Activated naive CD8-positive, alpha-beta T cell treated with anti-CD3 and anti-CD28 coated beads, Interleukin-2, amount 50 U/mL, for 16 hours (primary cell): ENCODE measurements around the gene SSH3.

ENCODE experiments used
- DNase-seq: peaks from one replicate; pipeline ENCODE4 v3.0.0-alpha.2; 2020; ENCODE audit warnings: low read depth, low spot score

SSH3 gene

DNA sequence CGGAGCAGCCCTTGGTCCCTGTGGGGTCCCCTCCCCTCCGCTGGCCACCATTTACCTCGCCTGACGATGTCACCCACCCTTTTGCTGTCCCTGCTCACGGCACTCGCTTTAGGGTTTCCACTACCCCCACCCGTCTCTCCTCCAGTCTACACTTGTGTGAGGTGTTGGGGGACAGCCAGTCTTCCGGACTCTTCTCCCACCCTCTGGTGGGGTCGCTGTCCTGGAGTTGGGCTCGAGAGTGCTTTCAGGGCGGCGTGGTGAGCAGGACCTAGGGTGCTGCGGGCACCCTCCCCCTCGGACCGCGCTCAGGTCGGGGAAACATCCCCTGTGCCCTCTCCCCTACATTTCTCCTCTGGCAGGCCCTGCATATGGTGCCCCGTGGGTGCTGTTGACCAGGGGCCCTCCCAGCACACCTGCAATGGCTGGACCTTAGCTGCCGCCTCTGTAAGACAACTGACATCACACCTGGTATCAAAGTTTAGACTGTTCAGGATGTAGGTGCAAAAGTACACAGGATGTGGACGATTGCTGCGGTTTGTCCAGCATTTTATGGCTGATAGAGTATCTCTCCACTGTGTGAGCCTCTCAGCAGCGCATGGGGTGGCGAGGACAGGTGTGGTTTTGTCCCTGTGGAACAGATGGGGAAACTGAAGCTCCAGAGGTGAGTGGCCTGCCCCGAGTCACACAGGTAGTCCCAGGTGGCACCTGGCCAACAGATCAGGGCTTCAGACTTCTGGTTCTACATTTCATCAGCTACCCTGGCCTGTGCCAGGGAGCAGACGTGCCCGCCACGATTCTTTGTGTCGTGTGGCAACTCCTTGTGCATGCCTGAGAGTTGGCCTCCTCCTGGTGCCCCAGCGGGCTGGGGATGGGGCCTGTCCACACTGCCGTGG, 35.9 kb upstream of the SSH3 start:
- no peak for DNase-seq

DNA sequence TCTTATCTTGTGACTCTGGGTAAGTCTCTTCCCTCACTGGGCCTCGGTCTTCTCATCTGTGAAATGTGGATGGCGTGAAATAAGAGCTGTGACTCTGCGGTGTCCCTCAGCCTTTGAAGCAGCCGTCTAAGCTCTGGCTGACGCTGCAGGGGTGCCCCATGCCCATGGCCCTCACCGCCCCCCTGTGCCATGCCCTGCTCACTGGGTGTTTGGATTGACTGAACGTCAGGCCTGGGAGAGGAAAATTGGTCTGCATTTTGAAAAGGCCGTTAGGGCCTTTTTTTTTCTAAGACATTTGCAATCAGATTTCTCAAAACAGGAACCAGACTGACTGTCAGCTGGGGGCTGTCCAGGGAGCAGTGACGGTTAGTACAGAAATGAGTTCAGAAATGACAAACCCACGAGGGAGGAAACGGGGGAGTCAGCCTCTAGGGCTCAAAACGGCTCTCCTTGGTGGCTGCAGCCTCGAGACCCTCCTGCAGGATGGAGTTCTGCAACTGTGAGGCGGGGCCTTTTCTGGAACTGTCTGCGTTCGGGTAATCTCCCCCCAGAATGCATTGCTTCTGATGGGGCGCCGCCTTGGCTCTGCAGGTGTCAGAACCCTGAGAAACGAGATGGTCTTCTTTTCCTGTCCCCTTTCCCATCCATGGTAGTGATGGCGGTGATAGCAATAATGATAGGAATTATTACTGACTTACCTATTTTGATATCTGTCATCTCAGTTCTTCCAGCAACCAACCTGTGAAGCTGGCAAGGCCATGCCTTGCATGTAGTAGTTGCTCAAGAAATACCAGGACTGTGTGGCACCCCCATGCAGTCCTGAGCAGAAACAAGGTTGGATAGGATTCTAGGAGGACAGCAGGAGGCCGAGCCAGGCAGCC, 35.0 kb upstream of the SSH3 start:
- no peak for DNase-seq

DNA sequence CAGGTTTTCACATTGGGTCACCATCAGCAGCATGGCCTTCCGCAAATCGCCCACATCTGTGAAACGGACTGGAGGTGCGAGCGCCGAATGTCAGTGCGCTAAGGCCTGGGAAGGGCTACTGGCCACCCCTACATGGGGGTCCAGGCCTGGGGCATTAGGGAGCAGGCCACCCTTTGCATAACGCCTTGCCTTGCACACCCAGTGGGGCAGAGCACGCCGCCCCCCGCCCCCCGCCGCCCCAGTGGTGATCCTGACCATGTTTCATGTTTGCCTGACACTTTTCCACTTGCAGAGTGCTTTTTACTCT, 34.4 kb upstream of the SSH3 start:
- no peak for DNase-seq

DNA sequence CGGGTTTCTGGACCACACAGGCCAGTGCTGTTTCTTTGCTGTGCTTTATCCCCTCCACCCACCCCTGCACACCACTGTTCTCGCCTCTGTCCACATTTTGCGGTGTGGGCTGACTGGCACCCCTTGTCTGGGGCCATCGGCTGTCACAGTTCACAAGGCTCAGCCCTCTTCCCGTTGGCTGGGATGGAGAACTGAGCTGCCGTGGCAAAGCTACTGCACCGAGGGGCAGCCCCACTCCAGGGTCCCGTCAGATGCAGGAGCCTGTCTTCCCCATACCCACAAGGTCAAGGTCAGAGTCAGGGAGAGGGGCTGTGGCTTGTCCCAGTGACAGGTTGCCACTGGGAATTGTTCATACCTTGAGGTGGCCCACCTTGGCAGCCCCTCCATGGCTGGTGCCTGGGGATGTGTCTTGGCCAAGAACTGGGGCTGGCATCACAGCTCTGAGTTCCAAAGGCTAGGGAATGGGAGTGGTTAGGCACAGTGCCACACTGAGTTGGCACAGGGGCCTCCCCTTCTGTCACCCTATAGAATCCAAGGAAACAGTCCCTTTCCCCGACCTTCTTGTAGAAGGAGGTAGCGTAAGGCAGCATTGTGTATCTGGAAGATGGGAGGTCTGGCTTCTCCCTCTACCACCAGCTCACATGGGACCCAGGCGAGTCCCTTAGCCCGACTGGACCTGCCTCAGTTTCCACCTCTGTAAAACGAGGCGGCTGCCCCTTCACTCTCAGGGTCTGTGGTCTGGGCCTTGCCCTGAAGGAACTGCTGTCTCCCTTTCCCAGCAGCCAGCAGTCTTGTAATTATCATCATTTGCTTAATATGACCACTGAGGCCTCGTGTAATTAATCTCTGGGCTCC, 33.7 kb upstream of the SSH3 start:
- no peak for DNase-seq

DNA sequence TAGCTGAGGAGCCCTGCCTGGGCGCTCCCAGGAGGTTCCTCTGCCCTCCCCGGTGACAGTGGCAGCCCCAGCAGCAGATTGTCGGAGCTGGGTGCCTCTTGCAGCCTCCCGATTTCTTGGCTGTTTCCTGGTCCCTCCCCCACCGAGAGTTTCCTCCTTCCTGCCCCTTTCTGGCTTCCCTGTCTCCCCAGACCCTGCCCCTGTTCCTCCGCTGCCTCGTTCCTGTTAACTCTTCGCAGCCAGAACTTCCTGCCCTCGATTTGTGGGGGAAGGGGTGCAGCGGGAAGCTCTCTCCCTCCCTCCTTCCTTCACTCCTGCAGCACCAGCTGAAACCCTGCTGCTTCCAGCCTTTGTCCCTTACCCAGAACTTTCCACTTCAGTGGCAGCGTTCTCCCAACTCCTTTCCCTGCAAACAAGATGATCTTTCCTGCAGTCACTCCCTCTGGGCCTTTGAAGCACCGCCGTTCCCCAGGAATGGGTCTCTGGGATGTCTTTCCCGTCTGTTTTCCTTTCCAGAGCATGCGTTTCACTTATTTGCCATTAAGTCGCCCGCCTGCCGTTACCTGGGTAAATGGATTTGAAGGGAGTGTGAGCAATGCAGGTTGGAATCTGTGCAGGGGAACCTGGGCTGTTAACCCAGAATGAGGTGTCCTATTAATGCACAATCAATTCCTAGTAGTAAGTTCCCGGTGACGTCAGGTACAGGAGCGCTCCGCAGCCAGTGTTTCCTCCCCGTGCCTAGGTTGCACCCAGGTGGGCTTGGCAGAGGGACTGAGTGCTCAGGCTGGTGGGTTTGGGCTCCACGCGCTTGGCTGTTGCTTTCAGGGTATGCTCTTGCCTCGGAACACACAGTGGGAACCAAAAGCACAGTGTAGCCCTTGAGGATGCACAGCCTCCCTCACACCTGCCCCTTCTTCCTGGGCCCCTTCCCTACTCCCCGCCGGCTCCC, 32.8 kb upstream of the SSH3 start:
- DNase-seq = no peak

DNA sequence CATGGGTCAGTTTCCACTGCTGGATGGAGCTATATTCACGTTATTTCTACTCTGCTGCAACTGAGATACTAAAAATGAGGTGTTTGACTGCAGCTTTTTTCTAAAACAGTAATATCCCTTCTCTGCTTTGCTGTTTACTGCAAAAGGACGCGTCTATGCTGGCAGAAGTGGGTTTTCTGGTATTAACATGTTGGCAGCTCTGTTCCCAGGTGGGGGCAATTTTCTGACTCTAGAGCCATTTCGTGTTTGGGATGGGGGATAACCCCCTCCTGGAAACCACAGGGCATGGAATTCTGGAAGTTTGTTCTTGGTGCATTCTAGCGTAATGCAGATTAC, 32.2 kb upstream of the SSH3 start:
- DNase-seq = no peak

DNA sequence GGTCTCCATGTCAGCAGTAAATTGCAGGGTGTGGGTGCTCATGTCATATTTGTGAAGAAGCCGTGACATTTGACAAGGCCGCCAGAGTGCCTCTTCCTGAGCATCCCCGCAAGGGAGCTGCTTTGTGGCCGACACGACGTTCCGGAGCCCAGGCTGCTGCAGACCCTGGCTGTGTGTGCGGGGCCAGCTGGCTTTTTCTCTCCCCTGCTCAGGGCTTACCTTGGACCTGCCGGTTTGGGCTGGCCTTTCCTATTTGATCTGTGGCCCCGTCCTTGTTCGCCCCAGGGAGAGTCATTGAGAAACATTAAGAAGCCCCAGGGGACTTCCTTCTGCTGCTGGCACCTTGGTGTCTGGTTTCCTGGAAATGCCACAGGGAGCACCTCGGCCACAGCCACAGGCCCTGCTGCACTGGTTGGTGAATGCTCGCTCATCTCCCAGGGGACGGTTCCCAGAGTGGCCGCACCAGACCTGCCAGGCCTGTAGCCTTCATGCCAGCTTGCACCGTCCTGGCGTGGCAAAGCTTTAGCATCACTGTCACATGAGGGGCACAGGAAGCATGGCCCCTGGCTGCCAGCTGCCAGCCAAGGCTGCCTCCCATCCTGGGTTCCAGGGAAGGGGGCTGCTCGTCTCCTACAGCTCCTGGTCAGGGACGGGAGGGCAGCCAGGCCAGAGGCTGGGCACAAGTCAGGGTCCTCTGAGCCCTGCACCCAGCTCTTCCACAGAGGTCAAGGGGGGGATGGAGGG, 31.6 kb upstream of the SSH3 start:
- no peak for DNase-seq

DNA sequence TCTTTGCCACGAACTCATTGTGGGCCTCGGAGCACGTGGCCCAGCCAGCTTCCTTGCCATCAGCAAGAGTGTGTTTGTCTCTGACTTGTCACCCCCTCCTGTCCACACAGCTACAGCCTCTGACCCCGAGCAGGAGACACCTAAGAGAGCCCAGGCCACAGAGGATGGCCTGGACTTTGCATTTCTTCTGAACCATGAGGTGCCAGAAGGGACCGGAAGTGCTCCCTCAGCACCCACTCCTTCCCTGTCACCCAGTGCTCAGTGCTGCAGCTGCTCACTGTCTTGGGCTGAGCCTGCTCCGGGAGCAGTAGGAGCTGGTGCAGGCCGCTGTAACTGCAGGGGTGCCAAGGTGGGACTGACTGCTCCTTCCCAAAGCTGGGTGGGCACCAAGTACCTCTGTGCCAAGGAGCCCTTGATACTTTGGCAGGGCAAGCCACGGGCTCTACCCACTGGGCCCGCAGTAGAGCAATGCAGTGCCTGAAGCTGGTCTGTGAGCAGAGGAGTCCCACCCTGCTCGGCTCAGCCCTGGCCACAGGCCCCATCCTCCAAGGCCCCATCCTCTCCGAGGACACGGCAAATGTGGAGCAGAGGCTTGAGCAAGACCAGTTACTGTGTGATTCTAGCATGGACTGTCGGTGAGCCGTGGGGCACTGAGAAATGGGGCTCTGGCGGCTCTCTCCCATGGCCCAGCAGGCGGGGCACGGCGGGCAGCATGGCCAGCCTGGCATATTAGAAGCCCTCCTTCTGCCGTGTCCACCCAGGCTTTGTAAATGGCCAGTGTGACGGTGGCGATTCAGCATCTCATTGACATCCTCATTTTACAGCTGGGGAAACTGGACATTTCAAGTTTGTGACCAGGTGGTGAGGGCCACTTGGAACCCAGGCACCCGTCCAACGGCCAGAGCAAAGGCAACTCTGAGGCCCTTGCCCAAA, 30.7 kb upstream of the SSH3 start:
- DNase-seq = no peak

DNA sequence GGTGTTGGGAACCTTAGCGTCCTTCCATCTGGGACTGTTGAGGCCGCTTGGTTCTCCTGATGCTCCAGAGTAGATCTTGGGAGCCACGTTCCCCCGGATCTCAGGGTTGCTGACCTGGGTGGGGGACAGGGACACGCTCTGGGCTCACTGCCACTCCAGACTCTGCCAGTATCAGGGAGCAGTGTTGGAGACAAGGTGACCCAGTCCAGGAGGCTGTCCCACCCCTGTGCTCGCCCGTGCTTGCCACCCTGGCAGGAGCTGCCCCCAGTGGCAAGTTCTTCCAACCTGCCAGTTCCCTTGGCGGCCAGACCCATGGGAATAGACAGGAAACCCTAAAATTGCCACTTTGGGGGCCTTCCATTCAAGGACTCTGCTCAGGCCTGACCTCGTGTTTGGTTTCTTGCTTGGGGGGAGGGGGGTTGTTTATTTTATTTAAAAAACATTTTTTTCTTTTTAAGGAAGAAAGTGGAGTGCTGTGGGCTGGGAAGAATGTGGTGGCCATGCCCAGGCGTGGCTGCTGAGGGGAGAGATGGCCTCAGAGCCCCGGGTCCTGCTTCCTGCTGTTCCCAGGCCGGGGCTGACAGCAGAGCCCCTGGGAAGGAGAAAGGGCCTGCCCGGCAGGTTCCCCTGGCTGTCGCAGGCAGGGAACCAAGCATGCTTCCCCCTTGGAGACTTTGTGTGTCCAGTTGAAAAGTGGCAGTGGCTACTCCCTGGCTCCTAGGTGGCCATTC, 29.9 kb upstream of the SSH3 start:
- no peak for DNase-seq

DNA sequence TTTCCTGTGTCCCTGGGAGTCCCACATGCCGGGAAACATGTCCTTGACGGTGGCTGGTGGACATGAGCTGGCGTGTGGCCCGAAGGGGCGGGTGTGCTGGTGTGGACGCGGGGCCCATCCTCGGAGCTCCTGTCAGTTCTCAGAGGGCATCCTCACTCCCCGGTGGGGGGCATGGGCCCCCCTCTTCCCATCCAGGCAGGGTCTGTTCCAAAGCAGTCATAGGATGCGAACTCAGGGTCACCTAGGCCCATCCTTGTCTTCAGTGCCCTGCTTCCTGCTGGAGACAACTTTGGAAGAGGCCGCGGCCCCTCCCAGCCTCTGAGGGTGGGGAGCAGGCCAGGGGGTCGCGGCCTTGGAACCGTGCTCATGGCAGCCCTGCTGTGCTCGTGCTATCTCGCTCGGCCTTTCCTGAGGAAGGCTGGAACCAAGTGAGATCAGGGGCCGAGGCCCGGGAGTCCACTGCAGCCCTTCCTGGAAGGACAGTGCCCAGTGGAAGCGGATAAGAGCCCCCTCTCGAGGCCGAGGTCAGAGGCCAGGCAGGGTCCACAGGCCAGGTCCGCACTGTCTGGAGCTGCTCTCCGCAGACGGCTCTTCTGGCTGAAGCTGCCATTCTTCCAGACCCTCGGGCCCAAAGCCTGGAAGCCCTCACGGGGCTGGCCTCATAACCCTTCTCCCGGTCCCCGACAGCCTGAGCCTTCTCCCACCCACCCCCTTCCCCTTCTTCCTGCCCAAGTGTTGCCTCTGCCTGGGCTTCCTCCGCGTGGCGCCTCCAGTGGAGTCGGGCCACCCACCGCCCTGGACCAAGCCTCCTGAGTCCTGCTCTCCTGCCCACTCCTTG, 28.3 kb upstream of the SSH3 start:
- DNase-seq = no peak

DNA sequence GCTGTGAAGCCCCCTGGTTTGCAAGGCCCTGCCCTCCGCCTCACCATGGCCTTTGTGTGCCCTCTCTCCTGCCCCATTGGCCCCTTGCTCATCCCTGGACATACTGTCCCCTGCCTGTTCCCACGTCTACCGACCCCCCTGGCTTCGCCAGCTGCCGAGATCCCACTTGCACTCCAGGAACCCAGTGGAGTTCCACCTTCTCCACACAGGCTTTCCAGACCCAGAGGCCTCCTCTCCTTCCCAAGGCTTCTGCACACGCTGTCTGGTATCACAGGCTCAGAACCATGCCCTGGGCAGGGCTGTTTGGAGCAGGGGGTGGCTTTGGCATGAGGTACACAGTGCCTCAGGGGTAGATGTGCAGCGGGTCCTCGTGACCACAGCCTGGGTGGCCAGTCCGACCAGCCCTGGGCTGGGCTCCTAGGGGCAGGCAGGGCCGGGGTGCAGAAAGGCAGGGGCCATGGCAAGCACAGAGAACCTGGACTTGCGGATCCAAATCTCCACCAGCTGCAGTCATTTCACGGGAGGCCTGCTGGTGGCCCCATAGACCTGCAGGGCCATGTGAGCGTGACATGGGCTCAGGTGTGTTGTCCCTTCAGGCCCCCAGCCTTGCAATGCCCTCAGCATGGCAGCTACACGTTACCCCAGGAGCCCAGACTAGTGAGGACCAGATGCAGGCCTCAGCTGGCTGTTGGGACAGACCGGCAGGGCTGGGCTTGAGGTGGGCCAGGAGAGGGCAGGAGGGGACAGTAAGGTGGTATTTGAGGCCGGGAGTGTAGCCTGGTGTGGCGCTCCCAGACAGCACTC, 27.5 kb upstream of the SSH3 start:
- no peak for DNase-seq

DNA sequence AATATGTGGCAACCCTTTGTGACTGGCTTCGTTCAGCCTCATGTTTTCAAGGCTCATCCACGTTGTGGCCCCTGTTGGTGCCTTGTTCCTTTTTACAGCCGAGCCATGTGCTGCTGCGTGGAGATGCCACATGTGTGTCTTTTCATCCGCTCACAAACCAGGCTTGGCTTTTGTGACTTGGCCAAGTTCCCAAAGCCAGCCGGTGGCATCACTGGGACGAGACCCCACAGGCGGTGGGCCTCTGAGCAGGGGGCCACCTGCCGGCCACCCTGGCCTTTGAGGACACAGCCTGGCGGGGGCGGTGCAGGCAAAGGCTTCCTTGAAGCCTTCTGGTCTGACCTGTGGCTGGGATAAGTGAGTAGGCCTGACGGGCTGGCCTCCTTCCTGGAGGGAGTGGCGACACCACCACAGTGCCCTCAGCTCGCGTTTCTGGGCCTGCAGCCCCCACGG, 26.5 kb upstream of the SSH3 start:
- DNase-seq = no peak

DNA sequence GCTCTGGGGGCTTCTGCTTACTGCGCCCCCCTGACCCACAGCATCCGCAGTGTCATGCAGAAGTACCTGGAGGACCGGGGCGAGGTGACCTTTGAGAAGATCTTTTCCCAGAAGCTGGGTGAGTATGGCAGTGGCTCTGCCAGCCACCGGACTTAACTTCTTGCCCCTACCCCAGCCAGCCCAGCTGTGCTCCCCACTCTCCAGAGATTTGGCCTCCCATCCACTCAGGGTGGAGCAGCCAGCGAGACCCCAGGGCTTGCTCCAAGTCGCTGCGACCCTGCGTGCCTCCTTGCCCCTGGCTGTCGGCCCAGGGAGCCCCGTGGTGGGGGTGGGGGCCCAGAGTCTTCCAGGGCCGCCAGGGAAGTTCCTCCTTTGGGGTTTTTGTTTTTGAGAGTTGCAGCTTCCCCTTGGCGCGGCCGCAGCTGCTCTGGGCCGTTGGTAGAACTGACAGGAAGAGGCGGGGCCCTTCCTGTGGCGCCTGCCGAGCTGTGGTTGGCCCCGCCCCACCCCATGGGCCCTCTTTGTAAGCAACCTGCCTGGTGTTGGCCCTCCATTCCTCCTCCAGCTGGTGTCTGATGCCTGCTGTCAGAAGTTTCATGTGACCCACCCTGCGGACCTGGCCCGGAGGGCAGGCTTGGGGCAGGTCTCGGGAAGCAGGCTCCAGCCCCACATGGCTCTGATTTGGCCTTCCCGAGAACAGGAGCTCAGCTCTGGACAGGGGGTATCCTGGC, 25.9 kb upstream of the SSH3 start:
- DNase-seq = peak; percentile 71

DNA sequence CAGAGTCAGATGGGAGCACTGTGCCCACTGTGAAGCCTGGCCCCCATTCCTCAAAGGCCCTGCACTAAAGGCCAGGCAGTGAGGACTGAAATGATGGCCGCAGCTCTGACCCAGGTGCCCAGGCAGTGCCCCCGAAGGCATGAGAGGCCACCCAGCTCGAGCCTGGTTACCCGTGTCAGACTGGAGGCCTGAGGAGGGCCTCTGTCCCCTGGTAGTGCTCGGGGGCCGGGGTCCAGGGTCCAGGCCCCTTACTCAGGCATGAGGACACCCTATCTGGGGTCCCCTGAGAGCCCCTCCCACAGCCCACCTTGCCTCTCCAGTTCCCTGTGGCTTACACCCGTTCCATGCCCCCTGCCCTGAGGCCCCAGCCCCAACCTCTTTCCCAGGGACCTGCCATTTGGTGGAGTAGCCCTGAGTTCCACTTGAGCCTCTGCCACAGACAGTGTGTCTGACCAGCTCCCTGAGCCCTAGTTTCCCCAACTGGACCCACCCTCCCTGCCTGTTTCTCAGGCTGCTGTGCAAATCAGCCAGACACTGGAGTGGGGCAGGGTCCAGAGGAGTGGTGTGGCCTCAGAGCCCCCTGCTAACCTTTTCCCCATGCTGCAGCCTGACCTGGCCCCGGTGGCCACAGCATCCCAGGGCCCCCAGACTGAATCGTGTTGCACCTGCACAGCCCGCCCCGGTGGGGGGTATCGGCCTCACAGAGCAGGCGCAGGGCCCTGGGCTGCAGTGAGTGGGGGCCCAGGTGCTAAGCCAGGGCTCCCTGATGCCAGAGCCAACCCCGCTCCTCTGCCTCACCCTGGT, 25.0 kb upstream of the SSH3 start:
- DNase-seq = no peak

DNA sequence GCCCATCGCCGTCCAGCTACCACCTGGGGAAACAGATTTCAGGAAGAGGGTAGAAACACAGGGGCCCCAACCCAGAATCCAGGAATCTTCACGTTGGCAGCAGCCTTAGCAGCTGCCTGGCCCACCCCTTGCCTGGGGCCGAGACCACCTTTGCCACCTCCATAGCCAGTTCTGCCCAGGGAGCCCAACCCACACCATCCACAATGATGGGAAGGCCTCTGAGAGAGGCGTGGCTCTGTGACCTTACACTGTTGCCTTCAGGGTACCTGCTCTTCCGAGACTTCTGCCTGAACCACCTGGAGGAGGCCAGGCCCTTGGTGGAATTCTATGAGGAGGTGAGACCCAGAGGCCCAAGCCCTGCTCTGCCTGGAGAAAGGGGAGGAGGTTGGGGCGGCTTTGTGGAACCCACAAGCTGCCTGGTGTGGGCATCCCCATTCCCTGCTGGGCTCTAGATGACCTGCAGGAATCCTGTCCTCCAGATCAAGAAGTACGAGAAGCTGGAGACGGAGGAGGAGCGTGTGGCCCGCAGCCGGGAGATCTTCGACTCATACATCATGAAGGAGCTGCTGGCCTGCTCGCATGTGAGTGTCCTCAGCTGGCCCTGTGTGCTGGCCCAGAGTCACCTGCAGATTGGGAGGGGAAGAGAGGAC, 24.3 kb upstream of the SSH3 start:
- DNase-seq = no peak
